Choroid plexus epithelial cell (primary cell): ENCODE measurements around the gene DNAI2.

Source experiments
- DNase-seq: peaks from one replicate; pipeline ENCODE4 v3.0.0-alpha.2; 2010; ENCODE audit warnings: low read depth
- H3K4me3 ChIP-seq: 2 replicates; pipeline ENCODE4 v1.5.1; 2011; ENCODE audit warnings: low read depth, mild to moderate bottlenecking, control low read depth, low read length, moderate library complexity
- CTCF ChIP-seq: conservative IDR thresholded peaks from 2 replicates; pipeline ENCODE4 v1.5.1; 2011; ENCODE audit warnings: low read depth, mild to moderate bottlenecking, control low read depth, inconsistent platforms, low read length, moderate library complexity

Gene DNAI2

GRCh38 chr17:74359916-74360315 lies 85.9 kb downstream of the DNAI2 start:
- no peak for TF ChIP-seq CTCF
- no peak for DNase-seq
- H3K4me3 ChIP-seq: no peak overlapping the region

DNA sequence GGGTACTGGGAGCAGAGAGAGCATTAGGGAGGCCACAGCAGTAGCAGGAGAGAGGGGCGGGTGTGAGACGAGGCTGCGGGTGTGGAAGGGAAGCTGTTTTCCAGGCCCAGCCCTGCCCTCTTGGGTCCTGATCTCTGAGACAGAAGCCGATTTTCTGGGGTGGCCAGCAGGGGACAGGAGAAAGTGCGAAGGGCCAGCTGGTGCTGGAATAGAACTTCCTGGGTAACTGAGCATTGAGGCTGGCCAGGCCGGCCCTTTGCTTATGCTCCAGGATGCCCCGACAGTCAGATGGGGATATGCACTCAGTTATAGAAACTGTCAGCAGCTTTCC lies 86.8 kb downstream of the DNAI2 start:
- no peak for TF ChIP-seq CTCF
- H3K4me3 ChIP-seq: no peak overlapping the region

DNA sequence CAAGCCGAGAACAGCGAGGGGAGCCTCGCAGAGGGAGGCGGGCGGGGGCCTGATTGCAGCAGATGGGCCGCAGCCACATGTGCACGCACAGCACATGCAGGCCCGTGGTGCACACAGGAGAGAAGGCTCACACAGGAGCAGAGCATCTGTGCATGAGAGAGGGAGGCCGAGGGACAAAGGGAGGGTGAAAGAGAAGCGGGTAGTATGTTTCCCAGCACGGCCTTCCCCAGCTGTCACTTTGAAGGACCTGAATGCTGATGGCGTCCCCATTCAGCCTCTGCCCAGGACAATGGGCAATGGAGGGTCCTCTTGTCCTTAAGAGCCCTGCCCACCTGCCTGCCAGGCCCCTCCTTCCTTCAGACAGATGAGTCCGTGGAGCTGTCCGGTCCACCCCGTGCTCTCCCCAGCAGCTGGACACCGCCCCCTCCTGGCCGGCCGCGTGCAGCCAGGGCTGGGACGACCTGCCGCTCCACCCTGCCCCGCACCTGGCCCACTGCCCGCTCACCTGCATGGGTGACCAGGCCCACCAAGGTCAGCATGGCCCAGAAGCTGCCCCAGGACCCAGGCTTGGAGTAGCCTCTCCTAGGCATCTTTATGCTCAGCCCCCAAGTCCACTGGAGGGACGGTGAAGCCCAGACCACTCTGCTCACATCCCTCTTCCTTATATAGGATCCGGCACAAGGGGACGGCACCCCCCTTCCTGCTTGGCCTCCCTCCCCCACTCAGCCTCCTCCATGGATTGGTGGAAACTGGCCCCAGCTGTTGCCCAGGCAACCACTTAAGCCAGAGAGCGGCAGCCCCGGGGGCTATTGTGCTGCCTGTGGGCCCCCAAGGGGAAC lies 87.4 kb downstream of the DNAI2 start, which contains the start of gene BTBD17:
Gene BTBD17 (minus strand): TSS at position 639 of the 839 bp plus-strand sequence. CDS start 49 bp downstream, at position 590.
- no peak within 1 kb of the TSS for H3K4me3 ChIP-seq
- DNase-seq: peak; percentile 51
- peak; percentile 61 for TF ChIP-seq CTCF

More for the DNA sequence above, 86.8 kb downstream of the DNAI2 start:
- no peak for DNase-seq

DNA sequence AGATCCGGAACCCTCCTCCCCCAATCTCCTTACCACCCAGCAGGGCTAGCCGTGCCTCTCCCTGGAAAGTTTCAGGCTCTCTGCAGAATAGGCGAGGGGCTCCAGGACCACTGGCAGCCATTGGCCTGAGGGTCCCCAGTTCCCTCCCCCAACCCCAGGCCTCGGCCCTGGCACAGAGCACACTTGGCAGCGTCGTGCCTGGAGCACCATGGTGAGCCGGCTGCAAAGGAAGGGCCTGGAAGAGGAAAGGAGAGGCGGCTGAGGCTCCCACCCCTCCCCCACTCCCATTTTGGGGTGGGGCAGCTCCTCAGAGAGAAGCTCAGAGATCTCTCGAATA lies 88.0 kb downstream of the DNAI2 start:
- no peak for TF ChIP-seq CTCF
- no peak overlapping the region for H3K4me3 ChIP-seq
- no peak for DNase-seq

GRCh38 chr17:74362810-74363498 lies 88.9 kb downstream of the DNAI2 start:
- no peak for DNase-seq
- no peak for TF ChIP-seq CTCF
- H3K4me3 ChIP-seq: no peak overlapping the region
